HG03469 (cell line): ENCODE data around the gene IER3.

ENCODE experiments used
- ATAC-seq: cut with Tn5 transposase; IDR thresholded peaks from one replicate; pipeline ENCODE4 v1.9.1; 2021; ENCODE audit warnings: mild to moderate bottlenecking, moderate library complexity, moderate number of reproducible peaks; ENCODE audit not compliant: unreplicated experiment

The IER3 gene, protein sequence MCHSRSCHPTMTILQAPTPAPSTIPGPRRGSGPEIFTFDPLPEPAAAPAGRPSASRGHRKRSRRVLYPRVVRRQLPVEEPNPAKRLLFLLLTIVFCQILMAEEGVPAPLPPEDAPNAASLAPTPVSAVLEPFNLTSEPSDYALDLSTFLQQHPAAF

DNA sequence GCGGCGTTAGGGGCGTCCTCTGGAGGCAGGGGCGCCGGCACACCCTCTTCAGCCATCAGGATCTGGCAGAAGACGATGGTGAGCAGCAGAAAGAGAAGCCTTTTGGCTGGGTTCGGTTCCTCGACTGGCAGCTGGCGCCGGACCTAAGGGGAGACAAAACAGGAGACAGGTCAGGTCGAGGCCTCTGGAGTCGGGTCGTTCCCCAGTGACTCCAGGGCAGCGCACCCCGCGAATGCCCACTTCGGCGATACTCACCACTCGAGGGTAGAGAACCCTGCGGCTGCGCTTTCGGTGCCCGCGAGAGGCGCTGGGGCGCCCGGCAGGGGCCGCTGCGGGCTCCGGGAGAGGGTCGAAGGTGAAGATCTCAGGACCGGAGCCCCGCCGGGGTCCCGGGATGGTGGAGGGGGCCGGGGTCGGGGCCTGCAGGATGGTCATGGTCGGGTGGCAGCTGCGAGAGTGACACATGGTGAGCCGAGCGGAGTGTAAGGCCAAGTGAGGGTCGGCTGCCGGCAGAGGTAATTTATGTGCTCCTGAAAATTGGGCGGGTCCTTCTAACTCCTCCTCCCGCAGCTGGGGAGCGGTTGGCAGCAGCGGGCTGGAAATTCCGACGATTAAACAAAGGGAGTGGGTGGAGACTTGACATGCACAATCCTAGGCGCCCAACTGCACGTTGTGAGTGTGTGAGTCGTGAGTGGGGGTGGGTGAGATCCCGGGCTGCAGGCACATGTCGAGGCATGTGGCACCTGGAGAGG is at the start of gene IER3:
IER3 (minus strand) TSS at position 494 of the 752 bp plus-strand sequence; CDS start at position 465, 29 bp downstream.
- ATAC-seq, result no peak

DNA sequence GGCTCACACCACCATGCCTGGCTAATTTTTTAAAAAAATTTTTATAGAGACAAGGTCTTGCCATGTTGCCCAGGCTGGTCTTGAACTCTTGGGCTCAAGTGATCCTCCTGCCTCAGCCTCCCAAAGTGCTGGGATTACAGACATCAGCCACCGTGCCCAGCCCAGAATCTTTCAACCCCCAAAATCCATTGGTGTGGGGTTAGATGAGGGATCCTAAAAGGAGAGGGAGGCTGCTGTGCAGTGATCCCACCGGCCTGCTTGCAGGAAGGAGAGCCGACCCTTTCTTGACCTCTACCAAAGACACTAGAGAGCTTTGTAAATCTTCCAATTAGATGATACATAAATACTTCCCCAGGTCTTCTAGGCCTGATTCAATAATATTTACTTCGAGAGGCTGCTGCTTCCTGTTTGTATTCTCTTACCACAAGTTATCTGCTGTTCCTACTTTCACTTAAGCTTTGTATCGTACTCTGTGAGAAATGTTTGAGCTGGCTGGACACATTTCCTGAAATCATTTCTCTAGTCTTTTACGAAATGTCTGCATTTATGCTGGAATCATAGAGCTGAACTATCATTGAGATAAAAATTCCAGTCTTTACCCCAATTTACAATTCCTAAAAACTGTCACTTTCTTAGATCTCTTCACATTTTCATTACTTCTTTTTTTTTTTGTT is 49.3 kb upstream of the IER3 start:
- ATAC-seq, result no peak

DNA sequence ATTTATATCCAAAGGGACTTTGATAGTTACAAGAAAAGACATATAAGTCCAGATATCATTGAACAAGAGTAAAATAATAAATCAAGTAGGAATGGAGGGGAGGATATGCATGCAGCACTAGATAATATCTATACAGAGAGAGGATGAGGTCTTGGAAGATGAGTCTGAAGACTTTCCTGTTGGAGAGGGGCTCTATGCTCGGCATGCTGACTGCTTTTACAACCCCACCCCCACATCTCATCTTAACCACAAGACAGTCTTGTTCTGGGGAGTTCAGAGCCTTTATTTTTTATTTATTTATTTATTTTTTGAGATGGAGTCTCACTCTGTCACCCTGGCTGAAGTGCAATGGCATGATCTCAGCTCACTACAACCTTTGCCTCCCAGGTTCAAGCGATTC is 48.4 kb upstream of the IER3 start:
- ATAC-seq, result no peak

DNA sequence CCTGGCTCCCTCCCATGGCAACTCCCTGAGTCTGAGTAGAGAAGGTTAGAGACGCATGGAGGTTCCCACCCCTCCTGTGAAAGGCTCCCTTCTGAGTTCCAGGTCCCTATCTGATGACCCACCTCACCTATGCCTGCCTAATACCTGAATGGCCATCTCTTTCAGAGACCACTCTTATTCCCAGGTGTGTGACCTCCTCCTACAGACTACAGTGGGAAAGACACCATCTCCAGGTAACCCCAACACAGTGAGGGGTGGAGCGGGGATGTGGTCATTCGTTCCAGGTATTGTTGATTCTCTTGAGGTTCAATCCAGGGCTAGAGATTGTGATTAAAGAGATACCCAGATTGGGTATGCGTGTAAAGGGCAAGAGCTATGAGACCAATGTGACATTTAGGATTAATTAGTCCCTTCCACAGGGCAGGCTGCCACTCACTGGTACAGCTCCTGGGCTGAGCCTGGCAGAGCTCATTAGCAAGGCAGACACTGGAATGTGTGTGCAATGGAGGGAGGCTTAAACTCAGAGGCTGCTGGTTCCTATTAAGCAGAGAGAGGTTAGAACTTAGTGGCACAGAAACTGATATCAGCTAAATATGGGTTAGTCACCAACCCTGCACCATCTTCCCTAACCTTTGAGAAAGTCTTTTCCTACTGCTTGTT is 46.5 kb upstream of the IER3 start:
- no peak for ATAC-seq

DNA sequence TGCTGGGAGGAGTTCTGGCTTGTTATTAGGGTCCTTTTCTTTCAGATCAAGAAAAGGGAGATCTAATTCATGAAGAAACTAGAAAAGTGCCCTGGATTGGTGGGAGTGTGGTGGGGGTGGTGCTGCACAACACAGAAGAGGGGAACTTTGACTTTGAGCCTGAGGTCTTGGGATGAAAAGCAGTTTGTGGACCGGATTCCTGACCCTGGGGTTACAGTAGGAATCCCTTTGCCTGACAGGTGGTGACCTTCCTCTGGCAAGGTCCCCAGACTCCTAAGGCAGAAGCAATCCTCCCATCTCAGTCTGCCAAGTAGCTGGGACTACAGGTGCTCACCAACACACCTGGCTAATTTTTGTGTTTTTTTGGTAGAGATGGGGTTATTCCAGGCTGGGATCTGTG is 45.3 kb upstream of the IER3 start:
- no peak for ATAC-seq

DNA sequence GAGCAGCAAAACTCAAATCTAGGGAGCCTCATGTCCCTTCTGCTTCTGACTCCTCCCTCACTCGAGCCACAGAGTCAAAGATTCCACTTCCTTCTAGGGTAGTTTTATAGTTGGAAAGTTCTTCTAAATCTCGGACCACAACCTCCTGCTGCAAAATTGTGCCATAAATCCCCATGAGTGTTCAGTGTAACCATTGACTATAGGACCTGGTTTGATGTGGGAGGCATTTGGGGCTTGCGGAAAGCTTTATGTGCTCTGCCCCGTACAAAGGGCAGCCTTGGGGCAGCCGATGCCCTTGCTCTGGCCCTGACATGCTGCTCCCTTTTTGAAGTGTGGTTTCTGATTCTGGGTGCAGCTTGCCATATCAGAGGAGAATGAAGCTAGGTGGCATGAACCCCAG is 43.6 kb upstream of the IER3 start:
- no peak for ATAC-seq

DNA sequence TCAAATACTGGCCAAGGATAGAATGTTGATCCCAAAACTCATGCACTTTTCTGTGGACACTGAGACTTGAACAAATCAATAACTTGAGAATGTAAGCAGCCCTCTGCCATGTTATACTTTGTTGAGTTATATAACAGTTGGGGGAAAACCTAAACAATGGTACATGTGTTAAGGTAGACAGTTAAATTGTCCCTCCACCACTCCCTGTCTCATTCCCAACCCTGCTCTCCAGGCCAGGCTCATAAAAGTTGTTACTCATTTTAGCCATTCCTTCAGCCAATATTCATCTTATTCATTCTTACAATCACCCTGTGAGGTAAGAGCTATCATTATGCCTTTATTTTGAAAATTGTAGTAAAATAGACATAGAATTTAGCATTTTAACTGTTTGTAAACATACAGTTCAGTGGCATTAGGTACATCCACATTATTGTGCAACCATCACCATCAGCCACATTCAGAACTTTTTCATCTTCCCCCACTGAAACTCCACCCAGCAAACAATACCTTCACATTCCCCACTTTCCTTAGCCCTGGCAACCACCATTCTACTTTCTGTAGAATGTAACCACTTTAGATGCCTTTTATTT is 38.2 kb upstream of the IER3 start:
- no peak for ATAC-seq

DNA sequence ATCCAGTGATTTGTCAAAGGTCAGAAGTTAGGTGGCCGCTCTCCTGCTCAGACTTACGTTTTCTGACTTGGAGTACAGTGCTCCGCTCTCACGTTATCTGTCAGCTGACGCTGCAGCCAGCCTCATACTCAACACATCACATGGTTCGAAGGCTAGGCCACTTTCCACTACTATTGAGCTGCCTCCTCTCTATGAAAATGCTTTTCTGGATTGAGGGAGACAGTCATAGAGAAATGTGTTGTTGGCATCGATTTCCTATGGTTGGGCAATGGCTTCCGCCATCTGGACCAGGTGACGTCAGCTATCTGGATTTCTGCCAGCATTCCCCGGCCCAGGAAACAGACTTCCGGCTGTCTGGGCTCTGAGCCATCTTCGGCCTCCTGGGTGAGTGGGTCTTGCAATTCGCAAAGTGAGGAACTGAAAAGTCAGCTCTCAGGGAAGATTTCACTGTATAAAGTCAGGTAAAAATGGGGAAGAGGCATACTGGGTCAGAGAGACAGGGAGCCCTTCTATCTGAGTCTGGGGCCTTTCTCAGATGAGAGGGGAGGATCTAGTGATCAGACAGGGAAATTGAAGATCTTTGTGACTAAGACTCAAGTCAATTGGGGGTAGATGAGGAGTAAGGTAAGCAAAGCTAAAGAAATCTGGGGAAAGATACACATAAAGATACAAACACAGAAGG is 37.5 kb upstream of the IER3 start:
- no peak for ATAC-seq

DNA sequence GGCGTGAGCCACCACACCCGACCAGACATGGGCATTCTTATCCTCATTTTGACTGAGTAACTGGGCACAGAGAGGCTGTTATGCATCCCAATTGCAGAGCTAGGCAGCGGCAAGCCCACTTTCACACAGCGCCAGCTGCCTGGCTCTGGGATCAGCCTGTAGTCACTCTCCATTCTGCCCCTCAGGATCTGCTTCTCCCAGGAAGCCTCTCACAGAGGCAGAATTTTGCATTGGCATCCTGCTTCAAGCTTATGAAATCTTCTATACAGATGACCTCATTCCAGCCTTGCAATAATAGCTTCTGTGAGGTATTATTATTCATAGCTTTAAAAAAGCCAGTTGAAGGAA is 37.0 kb upstream of the IER3 start:
- no peak for ATAC-seq

DNA sequence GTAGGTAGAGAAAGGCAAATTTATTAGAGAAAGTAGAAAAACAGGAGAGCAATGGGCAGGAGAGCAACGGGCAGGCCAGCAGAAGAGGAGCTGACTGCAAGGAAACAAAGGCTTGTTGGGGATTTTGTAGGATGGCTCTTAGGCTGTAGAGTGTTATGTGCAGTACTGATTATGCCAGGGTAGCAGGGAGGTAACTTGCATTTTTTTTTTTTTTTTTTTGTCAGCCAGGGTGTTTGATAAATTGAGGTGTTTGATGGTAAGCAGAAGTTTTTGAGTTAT is 36.2 kb upstream of the IER3 start:
- no peak for ATAC-seq

DNA sequence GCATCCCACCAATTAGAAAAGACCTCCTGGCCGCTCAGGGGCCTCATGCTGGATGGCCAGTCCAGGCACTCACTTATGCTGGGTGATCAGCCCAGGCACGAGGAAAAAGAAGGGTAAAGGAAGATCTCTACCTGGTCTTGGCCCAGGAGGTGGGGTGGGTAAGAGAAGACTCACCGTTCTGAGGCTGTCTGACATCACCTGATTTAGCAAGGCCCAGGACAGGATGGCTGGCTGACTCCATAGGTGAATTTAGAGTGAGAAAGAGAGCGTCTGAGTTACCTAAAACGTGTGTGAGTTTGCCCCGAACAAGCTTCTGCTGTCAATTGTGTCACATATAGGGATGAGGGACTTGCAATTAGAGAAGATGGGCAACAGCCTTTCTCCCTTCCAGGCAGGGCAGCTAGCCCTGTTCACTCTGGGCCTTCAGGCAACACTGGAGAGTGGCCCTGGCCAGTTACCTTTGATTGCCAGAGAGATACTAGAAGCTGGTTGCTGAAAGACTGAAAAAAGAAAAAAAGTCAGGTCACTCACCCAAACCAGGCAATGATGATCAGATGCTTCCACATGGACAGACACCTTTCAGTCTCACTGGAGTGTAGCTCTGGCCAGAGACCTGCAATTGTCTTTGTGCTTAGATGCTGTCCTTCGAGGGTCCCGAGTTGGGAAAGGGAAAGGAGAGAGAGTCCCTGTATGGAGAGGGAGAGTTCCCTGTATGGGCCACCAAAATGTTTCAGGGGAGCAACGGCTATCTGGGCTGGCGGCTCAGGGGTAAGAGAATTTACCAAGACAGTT is 35.7 kb upstream of the IER3 start:
- ATAC-seq, result no peak

DNA sequence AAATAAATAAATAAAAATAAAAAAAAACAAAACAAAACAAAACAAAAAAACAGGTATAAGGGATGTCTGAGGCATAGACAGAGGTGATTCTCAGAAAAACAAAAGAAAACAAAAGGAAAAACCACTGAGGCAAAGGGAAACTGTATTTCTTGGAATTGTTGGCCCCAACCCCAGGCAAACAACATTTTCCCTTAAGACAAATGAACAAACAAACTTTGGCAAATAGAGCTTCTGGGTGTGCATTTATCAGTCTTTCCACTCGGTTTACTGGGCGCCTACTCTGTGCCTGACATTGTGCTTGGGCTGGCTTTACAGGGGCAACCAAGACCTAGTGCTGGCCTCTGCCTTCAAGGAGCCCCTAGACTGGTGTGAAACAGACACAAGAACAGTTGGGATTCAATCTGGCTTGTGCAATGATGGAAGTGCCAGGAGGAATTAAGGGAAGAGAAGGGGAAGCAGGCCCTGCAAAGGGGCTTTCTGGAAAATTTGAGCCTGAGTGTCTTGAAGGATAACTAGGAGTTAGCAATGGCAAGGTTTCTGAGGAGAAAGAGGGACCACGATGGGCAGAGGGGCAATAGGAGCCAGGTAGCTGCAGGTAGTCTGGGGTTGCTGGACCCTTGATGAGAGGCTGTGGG is 33.8 kb upstream of the IER3 start:
- no peak for ATAC-seq

DNA sequence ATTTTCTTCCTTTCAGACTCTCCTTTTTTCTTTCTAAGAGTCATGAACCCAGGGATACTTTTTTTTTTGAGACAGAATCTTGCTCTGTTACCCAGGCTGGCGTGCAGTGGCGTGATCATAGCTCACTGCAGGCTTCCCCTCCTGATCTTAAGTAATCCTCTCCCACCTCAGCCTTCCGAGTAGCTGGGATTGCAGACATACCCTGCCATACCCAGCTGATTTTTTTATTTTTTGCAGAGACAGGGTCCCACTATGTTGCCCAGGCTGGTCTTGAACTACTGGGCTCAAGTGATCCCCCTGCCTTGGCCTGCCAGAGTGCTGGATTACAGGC is 32.8 kb upstream of the IER3 start:
- ATAC-seq, result no peak

DNA sequence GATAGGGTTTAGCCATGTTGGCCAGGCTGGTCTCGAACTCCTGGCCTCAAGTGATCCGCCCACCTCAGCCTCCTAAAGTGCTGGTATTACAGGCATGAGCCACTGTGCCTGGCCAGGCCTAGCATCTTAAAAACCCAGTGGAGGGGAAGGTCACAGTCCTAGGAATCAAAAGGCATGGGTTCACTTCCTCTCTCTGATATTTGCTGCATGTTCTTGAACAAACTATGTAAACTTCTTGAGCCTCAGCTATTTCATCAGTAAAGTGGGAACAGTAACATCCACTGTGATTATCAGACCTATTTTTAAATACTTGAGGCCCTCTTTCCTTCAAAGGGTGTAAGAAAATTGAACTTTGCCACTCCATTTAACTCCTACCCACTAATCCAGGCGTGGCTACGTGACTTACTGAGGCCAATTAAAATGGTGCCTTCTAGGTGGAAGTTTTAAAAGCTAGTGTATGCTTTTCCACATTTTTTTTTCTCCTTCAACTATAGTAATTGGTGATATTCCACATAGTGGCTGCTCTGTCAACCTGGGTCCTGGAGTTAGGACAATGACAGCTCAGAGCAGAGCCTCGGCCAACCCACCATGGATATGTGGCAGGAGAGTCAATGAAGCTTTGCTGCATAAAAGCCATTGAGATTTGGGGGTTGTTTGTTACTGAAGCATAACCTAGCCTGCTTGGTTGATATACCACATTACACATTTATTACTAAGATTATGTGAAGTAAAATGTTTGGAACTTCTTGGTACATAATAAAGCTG is 32.2 kb upstream of the IER3 start:
- no peak for ATAC-seq

DNA sequence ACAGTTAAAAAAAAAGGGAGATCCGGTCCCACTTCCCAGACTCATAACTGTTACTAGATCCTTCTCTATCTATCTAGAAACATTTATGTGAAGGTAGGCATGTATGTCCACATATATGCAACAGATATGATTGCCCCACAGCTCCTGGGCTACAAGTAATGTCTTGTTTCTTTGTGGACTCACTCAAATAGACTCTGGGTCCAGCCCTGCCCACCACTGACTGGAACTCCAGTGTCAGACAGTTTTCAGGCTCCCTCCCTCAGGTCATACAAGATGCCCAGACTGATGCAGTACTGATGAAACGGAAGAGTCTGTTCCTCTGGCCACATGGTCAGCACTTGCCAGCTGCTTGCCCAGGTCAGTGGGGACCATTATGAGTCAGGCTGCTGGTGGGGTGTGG is 30.8 kb upstream of the IER3 start:
- ATAC-seq, result no peak

DNA sequence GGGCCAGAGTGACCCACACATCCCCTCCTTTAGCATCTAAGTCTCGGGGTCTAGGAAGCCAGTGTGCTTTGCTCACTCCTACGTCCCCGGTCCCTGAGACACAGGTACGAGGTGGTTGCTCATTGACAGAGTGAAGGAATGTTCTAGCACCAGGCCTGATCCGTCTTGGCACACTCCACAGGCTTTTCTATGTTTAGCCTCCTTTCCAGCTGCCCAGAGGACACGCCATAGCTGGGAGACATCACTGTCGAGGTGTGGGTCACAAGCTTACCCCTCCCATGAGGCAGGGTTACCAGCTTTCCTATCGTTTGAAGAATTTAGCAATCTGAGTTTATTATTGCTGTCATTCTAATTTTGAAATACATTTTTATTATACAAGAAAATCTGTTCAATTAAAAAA is 30.4 kb upstream of the IER3 start:
- no peak for ATAC-seq

DNA sequence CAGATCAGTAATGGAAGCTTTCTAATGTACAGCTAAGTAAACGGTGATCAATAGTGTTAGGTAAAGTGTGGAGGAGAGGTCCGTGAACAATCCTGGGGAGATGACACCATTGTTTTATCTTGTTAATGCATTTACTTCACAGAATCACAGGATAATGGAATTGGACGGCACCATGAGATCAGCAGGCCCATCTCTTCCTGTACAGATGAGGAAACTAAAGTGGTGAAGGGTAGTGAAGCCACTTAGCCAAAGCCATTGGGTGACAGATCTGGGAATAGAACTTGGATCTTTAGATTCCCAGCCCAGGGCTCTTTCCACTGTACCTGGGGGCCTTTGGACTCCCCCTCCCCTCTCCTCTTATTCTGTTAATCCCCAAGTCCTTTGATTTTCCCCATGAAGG is 26.2 kb upstream of the IER3 start:
- ATAC-seq, result no peak

DNA sequence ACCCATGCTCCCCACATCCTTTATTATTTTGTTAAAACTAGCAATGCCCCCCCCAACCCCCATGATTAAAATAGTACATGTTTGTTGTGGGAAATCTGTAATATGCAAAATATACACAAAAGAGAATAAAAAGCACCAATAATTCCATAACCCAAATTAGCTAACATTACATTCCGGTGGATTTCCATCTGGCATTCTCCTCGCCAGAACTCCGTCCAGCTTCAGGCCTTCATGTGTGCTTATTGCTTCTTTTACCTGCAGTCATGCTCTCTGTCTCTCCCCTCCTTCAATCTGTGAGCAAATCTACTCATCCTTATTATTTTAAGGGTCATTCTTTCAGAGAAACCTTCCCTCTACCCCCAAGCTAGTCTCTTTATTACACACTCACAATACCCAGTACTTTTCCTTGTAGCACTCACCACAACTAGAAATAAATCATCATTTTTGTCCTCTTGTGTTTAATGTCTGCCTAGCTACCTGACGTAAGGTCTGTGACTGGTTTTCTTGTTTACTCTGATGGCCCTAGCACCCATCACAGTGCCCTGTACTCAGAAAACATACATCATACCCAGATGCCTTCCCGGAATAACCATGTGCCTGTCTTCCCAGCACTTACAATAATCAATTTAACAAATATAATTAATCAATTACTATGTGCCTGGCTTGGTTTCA is 25.6 kb upstream of the IER3 start:
- ATAC-seq, result no peak
